H1 (cell line): Measurements from ENCODE around the gene MID1. TPM values are rescaled to one million over a fixed set of nuclear protein-coding genes. Genes with fewer than 3 reads are reported as not detected.

Experiments used
- CTCF ChIA-PET: fragments of 300-600 bp; sonication (Branson Sonifier 250); formaldehyde crosslinking; loops from one replicate; lab custom pipeline; 2021; ENCODE audit not compliant: partially characterized antibody; lab: Charles Lee
- POLR2A ChIA-PET: fragments of 300-600 bp; sonication (Branson Sonifier 250); formaldehyde crosslinking; loops from one replicate; lab custom pipeline; 2021; ENCODE audit warnings: inconsistent platforms; ENCODE audit not compliant: partially characterized antibody; lab: Charles Lee
- DNase-seq, 2 experiments: peaks; one replicate each; pipeline versions ENCODE4 v3.0.0 to v3.0.0-alpha.2; 2010 to 2022; ENCODE audit warnings: low spot score in 2 of 2, low read depth in 1 of 2, mixed read lengths in 1 of 2
- FAIRE-seq: peaks from 2 replicates; lab custom pipeline; 2011; peaks lifted over from hg19 to GRCh38; lab: Jason Lieb, UNC
- H2AFZ ChIP-seq: 2 replicates; pipeline ENCODE4 v1.8.1; 2012; ENCODE audit warnings: low read length, inconsistent platforms
- H2AK5ac ChIP-seq: 2 replicates; pipeline ENCODE4 v1.6.1; 2013; ENCODE audit warnings: low read depth, low read length
- H2BK120ac ChIP-seq: replicated peaks from 2 replicates; pipeline ENCODE3; 2013; ENCODE audit warnings: low read depth, low read length, inconsistent platforms
- H2BK12ac ChIP-seq: 2 replicates; pipeline ENCODE4 v1.6.1; 2013; ENCODE audit warnings: low read depth, low read length
- H2BK15ac ChIP-seq: 2 replicates; pipeline ENCODE4 v1.6.1; 2013; ENCODE audit warnings: low read length
- H2BK20ac ChIP-seq: 2 replicates; pipeline ENCODE4 v1.6.1; 2013; ENCODE audit warnings: low read length
- H2BK5ac ChIP-seq: 2 replicates; pipeline ENCODE4 v1.6.1; 2013; ENCODE audit warnings: low read depth, low read length
- H3K14ac ChIP-seq: 2 replicates; pipeline ENCODE4 v1.6.1; 2013; ENCODE audit warnings: inconsistent platforms; ENCODE audit not compliant: insufficient read length
- H3K18ac ChIP-seq: 2 replicates; pipeline ENCODE4 v1.6.1; 2013; ENCODE audit warnings: low read length; ENCODE audit errors: extremely low read depth
- H3K23ac ChIP-seq: 2 replicates; pipeline ENCODE4 v1.6.1; 2013; ENCODE audit warnings: inconsistent platforms; ENCODE audit not compliant: insufficient read length
- H3K23me2 ChIP-seq: 2 replicates; pipeline ENCODE4 v1.6.1; 2013; ENCODE audit warnings: low read depth, low read length
- H3K27ac ChIP-seq: 2 replicates; pipeline ENCODE4 v1.6.1; 2011; ENCODE audit warnings: low read depth, low read length, inconsistent platforms
- H3K27me3 ChIP-seq, 4 experiments: replicated peaks in 1 of 4; 1 replicate in 1 of 4; 2 replicates in 3 of 4; pipeline versions ENCODE4 v1.6.1 to v1.8.1; 2011 to 2013; ENCODE audit warnings: low read length in 3 of 4, mild to moderate bottlenecking in 3 of 4, inconsistent platforms in 2 of 4, mixed read lengths in 2 of 4, moderate library complexity in 1 of 4; ENCODE audit not compliant: control insufficient read depth in 3 of 4, insufficient read depth in 3 of 4; ENCODE audit errors: extremely low read depth in 1 of 4
- H3K36me3 ChIP-seq, 4 experiments: 2 replicates each; pipeline versions ENCODE4 v1.6.1 to v1.8.1; 2011 to 2013; ENCODE audit warnings: mild to moderate bottlenecking in 4 of 4, low read length in 3 of 4, moderate library complexity in 2 of 4, control low read depth in 1 of 4, inconsistent platforms in 1 of 4; ENCODE audit not compliant: insufficient read depth in 4 of 4, control insufficient read depth in 2 of 4
- H3K4ac ChIP-seq: replicated peaks from 2 replicates; pipeline ENCODE3; 2013; ENCODE audit warnings: low read length, low read depth, mixed read lengths, inconsistent platforms; ENCODE audit not compliant: insufficient read length
- H3K4me1 ChIP-seq, 4 experiments: replicated peaks in 1 of 4; 1 replicate in 1 of 4; 2 replicates in 3 of 4; pipeline versions ENCODE4 v1.6.1 to v1.8.1; 2011 to 2013; ENCODE audit warnings: low read length in 3 of 4, inconsistent platforms in 2 of 4, mixed read lengths in 1 of 4; ENCODE audit not compliant: insufficient read depth in 4 of 4, control insufficient read depth in 3 of 4
- H3K4me2 ChIP-seq, 2 experiments: 2 replicates each; pipeline versions ENCODE4 v1.6.1 to v1.8.1; 2011 to 2013; ENCODE audit warnings: low read depth in 2 of 2, low read length in 2 of 2, control low read depth in 1 of 2, inconsistent platforms in 1 of 2, mild to moderate bottlenecking in 1 of 2; ENCODE audit not compliant: insufficient read depth in 1 of 2
- H3K4me3 ChIP-seq, 4 experiments: fragments of 200-600, 300-600 bp in 1 of 4; sonication (generic), shearing (Covaris generic), sonication (Bioruptor Twin) in 1 of 4; 2 replicates each; pipeline versions ENCODE4 v1.5.1 to v1.8.1; 2011 to 2016; ENCODE audit warnings: low read length in 4 of 4, low read depth in 3 of 4, control low read depth in 2 of 4, inconsistent platforms in 2 of 4, mild to moderate bottlenecking in 2 of 4, mixed read lengths in 1 of 4, moderate library complexity in 1 of 4; ENCODE audit not compliant: insufficient read depth in 2 of 4; ENCODE audit errors: extremely low read depth in 1 of 4
- H3K56ac ChIP-seq: replicated peaks from 2 replicates; pipeline ENCODE3; 2013; ENCODE audit warnings: low read depth, mild to moderate bottlenecking, mixed read lengths, low read length, inconsistent platforms; ENCODE audit not compliant: insufficient read length
- H3K79me1 ChIP-seq: 2 replicates; pipeline ENCODE4 v1.6.1; 2013; ENCODE audit warnings: low read depth, low read length, control low read depth
- H3K79me2 ChIP-seq, 2 experiments: 2 replicates each; pipeline versions ENCODE4 v1.6.1 to v1.8.1; 2012 to 2013; ENCODE audit warnings: low read length in 2 of 2, mild to moderate bottlenecking in 2 of 2, inconsistent platforms in 1 of 2; ENCODE audit not compliant: insufficient read depth in 2 of 2, control insufficient read depth in 1 of 2
- H3K9ac ChIP-seq, 4 experiments: replicated peaks in 1 of 4; 1 replicate in 1 of 4; 2 replicates in 3 of 4; pipeline versions ENCODE4 v1.6.1 to v1.8.1; 2011 to 2013; ENCODE audit warnings: low read depth in 3 of 4, low read length in 3 of 4, control low read depth in 2 of 4, mild to moderate bottlenecking in 2 of 4, moderate library complexity in 2 of 4, inconsistent platforms in 1 of 4; ENCODE audit errors: extremely low read depth in 1 of 4
- H3K9me3 ChIP-seq, 2 experiments: 2 replicates each; pipeline versions ENCODE4 v1.6.1 to v1.8.1; 2012 to 2013; ENCODE audit warnings: mild to moderate bottlenecking in 2 of 2, moderate library complexity in 2 of 2, control low read depth in 1 of 2, inconsistent platforms in 1 of 2, low read depth in 1 of 2, low read length in 1 of 2, mixed read lengths in 1 of 2; ENCODE audit not compliant: insufficient read depth in 2 of 2
- H4K20me1 ChIP-seq, 2 experiments: replicated peaks in 1 of 2; 2 replicates each; pipeline versions ENCODE3 to v1.8.1; 2011 to 2013; ENCODE audit warnings: inconsistent platforms in 2 of 2, low read length in 2 of 2, mild to moderate bottlenecking in 1 of 2; ENCODE audit not compliant: insufficient read depth in 2 of 2, control insufficient read depth in 1 of 2
- H4K5ac ChIP-seq: 2 replicates; pipeline ENCODE4 v1.6.1; 2013; ENCODE audit warnings: low read length, low read depth, mixed read lengths, inconsistent platforms; ENCODE audit not compliant: insufficient read length
- H4K8ac ChIP-seq: 2 replicates; pipeline ENCODE4 v1.8.0; 2013; ENCODE audit warnings: mild to moderate bottlenecking, moderate library complexity, low read length, inconsistent platforms; ENCODE audit not compliant: insufficient read depth; ENCODE audit errors: extremely low read depth
- H4K91ac ChIP-seq: replicated peaks from 2 replicates; pipeline ENCODE3; 2013; ENCODE audit warnings: low read length, mixed read lengths, inconsistent platforms; ENCODE audit not compliant: insufficient read length
- EP300 ChIP-seq, 2 experiments: IDR thresholded peaks; 1 replicate in 1 of 2; 2 replicates in 1 of 2; pipeline ENCODE4 v1.6.1; 2011 to 2012; ENCODE audit warnings: low read depth in 2 of 2, low read length in 2 of 2, mild to moderate bottlenecking in 2 of 2, borderline replicate concordance in 1 of 2, inconsistent platforms in 1 of 2, moderate library complexity in 1 of 2
- POLR2AphosphoS5 ChIP-seq: IDR thresholded peaks from 2 replicates; pipeline ENCODE4 v1.6.1; 2011; ENCODE audit warnings: low read depth, low read length
- SIRT6 ChIP-seq: IDR thresholded peaks from one replicate; pipeline ENCODE4 v1.7.1; 2012; ENCODE audit warnings: low read length, inconsistent platforms
- YY1 ChIP-seq: IDR thresholded peaks from 2 replicates; pipeline ENCODE4 v1.6.1; 2011; ENCODE audit warnings: low read depth, mild to moderate bottlenecking, low read length
- WGBS, 2 experiments: shearing (Covaris generic) in 1 of 2; methylation state at CpG; one replicate each; pipeline versions ENCODE4 v1.1.6 to v1.1.7; 2013 to 2015; ENCODE audit warnings: low lambda C conversion rate in 2 of 2, mixed read lengths in 2 of 2, inconsistent platforms in 1 of 2, low coverage in 1 of 2, missing lambda C conversion rate in 1 of 2; ENCODE audit not compliant: insufficient replicate concordance in 2 of 2, insufficient coverage in 1 of 2, insufficient read length in 1 of 2; ENCODE audit errors: extremely low coverage in 1 of 2, missing lambda C conversion rate in 1 of 2; 5-methylcytosine and 5-hydroxymethylcytosine counted together
- polyA plus RNA-seq, 7 experiments: library from polyadenylated mRNA; depleted of rRNA in 3 of 7; stranded (reverse) in 5 of 7; unstranded in 2 of 7; fragments of >200 nt in 5 of 7; fragments of 200-250 nt in 2 of 7; gene quantifications; 1 replicate in 5 of 7; 2 replicates in 1 of 7; 4 replicates in 1 of 7; pipeline versions ENCODE4 v1.2.1 to v1.2.3, GENCODE V29; 2011 to 2013; ENCODE audit warnings: missing spikeins in 2 of 7, mixed read lengths in 2 of 7
- total RNA-seq: library from RNA; stranded (reverse); fragmentation: NEBNext Ultra II Directional; extraction: Animal tissue kit (Norgen Biotek cat#: 25700); gene quantifications from 2 replicates; pipeline ENCODE4 v1.2.1, GENCODE V29; 2021

MID1 gene
- total and polyA plus RNA-seq, 2 of the 8 experiments (the other 6 are each of a cell fraction or from before 2014, with no cell fraction given) = 12.9 to 54.3 TPM

GRCh38 chrX:10600479-10600878 is 19.9 kb downstream of the MID1 start:
- Histone ChIP-seq H3K4ac (no peak overlapping the region), H2BK12ac (no peak overlapping the region), H3K36me3 (no peaks in the 10 kb centered on the region), H3K27ac (no peak overlapping the region), H4K5ac (no peak overlapping the region)
- WGBS, 2 experiments = 83% methylated on average over 1 of the region's 1 CpG; no CpG with 5 or more reads in 1 of the 2 experiments
- ChIA-PET CTCF (interaction anchor here (1.5 kb wide), 2 partner anchors 156 to 410 kb away, joined by 3 to 5 read pairs; no protein-coding TSS in a partner anchor), POLR2A (interaction anchor here (0.9 kb wide), 1 partner anchor 18 kb away, joined by 3 read pairs; no protein-coding TSS in a partner anchor)
- FAIRE-seq = no peak
- TF ChIP-seq SIRT6 (no peak), YY1 (no peak), EP300 (IDR thresholded peaks at IDR 0.05; ENCODE audit: borderline replicate concordance in 1 of 2, low read depth in 2 of 2, low read length in 2 of 2) (no peak), POLR2AphosphoS5 (no peak)
- TF ChIP-seq, all 59 proteins: peak for 0
- H3K27me3 ChIP-seq = no peaks in the 10 kb centered on the region
- H3K9me3 ChIP-seq = no peaks in the 10 kb centered on the region
- no peak overlapping the region for H4K8ac ChIP-seq
- no peak overlapping the region for H2BK120ac ChIP-seq
- no peak overlapping the region for H2BK15ac ChIP-seq
- H3K14ac ChIP-seq = no peak overlapping the region
- H2BK5ac ChIP-seq = no peak overlapping the region
- no peak overlapping the region for H3K23ac ChIP-seq
- H2AFZ ChIP-seq = no peak overlapping the region
- H3K56ac ChIP-seq = no peak overlapping the region
- H3K4me3 ChIP-seq = no peak overlapping the region
- peaks cover 0 to 12% (median 5%) of the 10 kb centered on the region in 4 experiments; a peak in 4 of 7 replicates for H3K4me1 ChIP-seq
- no peak overlapping the region for H3K4me2 ChIP-seq
- H3K79me1 ChIP-seq = no peaks in the 10 kb centered on the region
- H3K9ac ChIP-seq = no peak overlapping the region
- H2BK20ac ChIP-seq = no peak overlapping the region
- no peaks in the 10 kb centered on the region for H3K23me2 ChIP-seq
- no peak overlapping the region for H4K91ac ChIP-seq
- no peak overlapping the region for H2AK5ac ChIP-seq
- no peak for DNase-seq
- H4K20me1 ChIP-seq = no peaks in the 10 kb centered on the region
- H3K79me2 ChIP-seq = peaks cover 0 to 84% of the 10 kb centered on the region in 2 experiments; a peak in 2 of 4 replicates
- no peak overlapping the region for H3K18ac ChIP-seq
